Neural cell (in vitro differentiated cells): ENCODE measurements around the gene PHIP. TPM values are rescaled to one million over a fixed set of nuclear protein-coding genes. Genes with fewer than 3 reads are reported as not detected.

Experiments used
- H2AFZ ChIP-seq: fragments of 200-600, 300-800 bp; sonication (generic), shearing (Covaris generic); 2 replicates; pipeline ENCODE4 v1.6.0; 2014; ENCODE audit warnings: low read depth, mild to moderate bottlenecking, antibody characterized with exemption, low read length, moderate library complexity
- H3F3A ChIP-seq: fragments of 200-600 bp; shearing (Covaris generic); 2 replicates; pipeline ENCODE4 v1.6.1; 2016; ENCODE audit warnings: mild to moderate bottlenecking, moderate library complexity, mixed read lengths, antibody characterized with exemption, low read length; ENCODE audit not compliant: insufficient read depth, poor library complexity, severe bottlenecking
- H3K27ac ChIP-seq: fragments of 200-600, 300-800 bp; sonication (generic), shearing (Covaris generic); 2 replicates; pipeline ENCODE4 v1.5.1; 2014; ENCODE audit warnings: mild to moderate bottlenecking, low read length, moderate library complexity
- H3K27me3 ChIP-seq: fragments of 300-800, 200-600 bp; sonication (generic), shearing (Covaris generic); 2 replicates; pipeline ENCODE4 v1.6.0; 2014; ENCODE audit warnings: mild to moderate bottlenecking, low read depth, low read length, moderate library complexity; ENCODE audit not compliant: insufficient read depth
- H3K36me3 ChIP-seq: fragments of 300-800, 200-600 bp; sonication (generic), shearing (Covaris generic); 2 replicates; pipeline ENCODE4 v1.5.1; 2014; ENCODE audit warnings: mild to moderate bottlenecking, antibody characterized with exemption, low read length, moderate library complexity; ENCODE audit not compliant: insufficient read depth
- H3K4me2 ChIP-seq: fragments of 300-800, 200-600 bp; sonication (generic), shearing (Covaris generic); 2 replicates; pipeline ENCODE4 v1.6.0; 2014; ENCODE audit warnings: mild to moderate bottlenecking, low read length
- H3K4me3 ChIP-seq: fragments of 300-800, 200-600 bp; sonication (generic), shearing (Covaris generic); 2 replicates; pipeline ENCODE4 v1.5.1; 2014; ENCODE audit warnings: mild to moderate bottlenecking, low read length, moderate library complexity
- H3K79me2 ChIP-seq: fragments of 200-600 bp; shearing (Covaris generic); replicated peaks from 2 replicates; pipeline ENCODE4 v1.6.0; 2014; ENCODE audit warnings: mild to moderate bottlenecking, low read length, moderate library complexity; ENCODE audit not compliant: insufficient read depth
- H3K9ac ChIP-seq: fragments of 300-800, 200-600 bp; sonication (generic), shearing (Covaris generic); 2 replicates; pipeline ENCODE4 v1.6.1; 2016; ENCODE audit warnings: mild to moderate bottlenecking, low read length, mixed read lengths
- H3K9me2 ChIP-seq: fragments of 200-600 bp; shearing (Covaris generic); 2 replicates; pipeline ENCODE4 v1.6.1; 2016; ENCODE audit warnings: mild to moderate bottlenecking, low read length, mixed read lengths; ENCODE audit not compliant: insufficient read depth
- H3K9me3 ChIP-seq: fragments of 200-600, 300-800 bp; sonication (generic), shearing (Covaris generic); 2 replicates; pipeline ENCODE4 v1.6.1; 2016; ENCODE audit warnings: mild to moderate bottlenecking, mixed run types, low read length, moderate library complexity, mixed read lengths
- H4K20me1 ChIP-seq: fragments of 200-600 bp; shearing (Covaris generic); 2 replicates; pipeline ENCODE4 v1.6.1; 2016; ENCODE audit warnings: mild to moderate bottlenecking, mixed run types; ENCODE audit not compliant: insufficient read depth
- CTCF ChIP-seq: fragments of 450-650 bp; IDR thresholded peaks from 2 replicates; pipeline ENCODE4 v1.5.1; 2014; ENCODE audit warnings: antibody characterized with exemption, mild to moderate bottlenecking, moderate library complexity; ENCODE audit not compliant: poor library complexity, severe bottlenecking
- EP300 ChIP-seq: fragments of 450-650 bp; conservative IDR thresholded peaks from 2 replicates; pipeline ENCODE4 v1.6.1; 2014; ENCODE audit warnings: antibody characterized with exemption, mild to moderate bottlenecking, moderate library complexity; ENCODE audit not compliant: poor library complexity, severe bottlenecking
- EZH2 ChIP-seq: fragments of 200-600, 300-800 bp; shearing (Covaris generic), sonication (generic); IDR thresholded peaks from 2 replicates; pipeline ENCODE4 v1.6.1; 2014; ENCODE audit warnings: antibody characterized with exemption, low read length, borderline replicate concordance, mild to moderate bottlenecking; ENCODE audit not compliant: insufficient read depth, poor library complexity, severe bottlenecking
- MXI1 ChIP-seq: fragments of 450-650 bp; conservative IDR thresholded peaks from 2 replicates; pipeline ENCODE4 v1.6.1; 2014; ENCODE audit warnings: antibody characterized with exemption, mild to moderate bottlenecking; ENCODE audit not compliant: poor library complexity, severe bottlenecking
- POLR2AphosphoS5 ChIP-seq: IDR thresholded peaks from 2 replicates; pipeline ENCODE4 v1.6.1; 2012
- RAD21 ChIP-seq: fragments of 450-650 bp; conservative IDR thresholded peaks from 2 replicates; pipeline ENCODE4 v1.6.1; 2014; ENCODE audit warnings: antibody characterized with exemption, mild to moderate bottlenecking, moderate library complexity
- REST ChIP-seq: IDR thresholded peaks from 2 replicates; pipeline ENCODE4 v1.6.1; 2012; ENCODE audit warnings: borderline replicate concordance
- SMC3 ChIP-seq: fragments of 450-650 bp; conservative IDR thresholded peaks from 2 replicates; pipeline ENCODE4 v1.6.1; 2014; ENCODE audit warnings: antibody characterized with exemption, mild to moderate bottlenecking, moderate library complexity; ENCODE audit not compliant: poor library complexity
- TAF1 ChIP-seq: IDR thresholded peaks from 2 replicates; pipeline ENCODE4 v1.6.1; 2012; ENCODE audit warnings: low read depth
- polyA plus RNA-seq: library from polyadenylated mRNA; depleted of rRNA; stranded (reverse); fragments of >200 nt; gene quantifications from 2 replicates; pipeline ENCODE4 v1.2.3, GENCODE V29; 2014

Gene PHIP
- polyA plus RNA-seq, 1 donor from 2014 or later, result 50.8 TPM

- no peak for TF ChIP-seq SMC3
- TF ChIP-seq TAF1, result no peak
- TF ChIP-seq CTCF, result no peak
- no peak for TF ChIP-seq RAD21
- TF ChIP-seq REST, result no peak
- no peak for TF ChIP-seq EZH2
- H3F3A ChIP-seq, result no peaks in the 10 kb centered on the region
- no peaks in the 10 kb centered on the region for H4K20me1 ChIP-seq
- no peak overlapping the region for H3K4me2 ChIP-seq
- no peaks in the 10 kb centered on the region for H3K27me3 ChIP-seq
- no peaks in the 10 kb centered on the region for H3K9me3 ChIP-seq
- H3K79me2 ChIP-seq, result no peaks in the 10 kb centered on the region
- H3K4me3 ChIP-seq, result no peak overlapping the region
- no peak overlapping the region for H3K27ac ChIP-seq
- no peak overlapping the region for H2AFZ ChIP-seq
- peaks cover 64% of the 10 kb centered on the region for H3K36me3 ChIP-seq
- H3K9me2 ChIP-seq, result no peaks in the 10 kb centered on the region
- no peak overlapping the region for H3K9ac ChIP-seq
Observed at GRCh38 chr6:78947529-78947928, 130.5 kb downstream of the PHIP start.

- Histone ChIP-seq H3K36me3 (peaks cover 33% of the 10 kb centered on the region), H3K27me3 (no peaks in the 10 kb centered on the region), H3K4me2 (no peak overlapping the region), H3F3A (no peaks in the 10 kb centered on the region), H3K79me2 (peaks cover 12% of the 10 kb centered on the region), H3K9ac (no peak overlapping the region), H3K9me2 (no peaks in the 10 kb centered on the region), H3K27ac (no peak overlapping the region), H2AFZ (no peak overlapping the region), H4K20me1 (no peaks in the 10 kb centered on the region), H3K9me3 (no peaks in the 10 kb centered on the region), H3K4me3 (no peak overlapping the region)
- TF ChIP-seq CTCF (no peak), MXI1 (no peak), RAD21 (no peak), EZH2 (no peak), SMC3 (no peak), TAF1 (no peak), POLR2AphosphoS5 (no peak), REST (no peak), EP300 (no peak)
Observed at GRCh38 chr6:78942446-78942845, 135.6 kb downstream of the PHIP start.
